Activated CD8-positive, alpha-beta memory T cell treated with anti-CD3 and anti-CD28 coated beads for 1 hour (primary cell): ENCODE measurements around the gene SUPT5H.
"Not testable (repeated sequence)": the region's sequence is repeated elsewhere in the genome, so short reads cannot be mapped to it uniquely, and the experiment has no call there.

Experiments
- DNase-seq, 2 donors: peaks; one replicate each; pipeline ENCODE4 v3.0.0-alpha.2; 2020; ENCODE audit warnings: low read depth in 1 of 2; ENCODE audit errors: extremely low read depth in 1 of 2

SUPT5H gene

GRCh38 chr19:39424934-39425333, 20.4 kb upstream of the SUPT5H start:
- no peak for DNase-seq

GRCh38 chr19:39425744-39426143, 19.6 kb upstream of the SUPT5H start:
- DNase-seq: no peak

GRCh38 chr19:39426170-39426569, 19.2 kb upstream of the SUPT5H start:
- DNase-seq: no peak

GRCh38 chr19:39427707-39428106, 17.7 kb upstream of the SUPT5H start:
- no peak for DNase-seq

GRCh38 chr19:39428283-39429112, 16.9 kb upstream of the SUPT5H start:
- DNase-seq: no peak

GRCh38 chr19:39430675-39431593, 14.4 kb upstream of the SUPT5H start:
- no peak for DNase-seq

GRCh38 chr19:39432677-39433025, 12.7 kb upstream of the SUPT5H start:
- DNase-seq: no peak

GRCh38 chr19:39433480-39434079, 11.8 kb upstream of the SUPT5H start:
- DNase-seq: no peak

GRCh38 chr19:39434123-39435076, 11.0 kb upstream of the SUPT5H start:
- no peak for DNase-seq

GRCh38 chr19:39435499-39436349, 9.7 kb upstream of the SUPT5H start, which contains the start of gene RPS16:
Gene RPS16, minus strand, starts transcription at chr19:39435949. Its CDS starts 54 bp downstream, at chr19:39435895.
- peak; percentile 97 to 98 for DNase-seq

- DNase-seq: no peak
Measured at GRCh38 chr19:39436350-39436716, 9.0 kb upstream of the SUPT5H start.

- no peak for DNase-seq
Measured at GRCh38 chr19:39438270-39438934, 7.0 kb upstream of the SUPT5H start.

- DNase-seq: no peak
Measured at GRCh38 chr19:39444598-39445195, 685 bp upstream of the SUPT5H start.

GRCh38 chr19:39446365-39447084, 1.1 kb downstream of the SUPT5H start:
- DNase-seq: no peak

- DNase-seq: no peak
Measured at GRCh38 chr19:39448271-39448670, 2.9 kb downstream of the SUPT5H start.

- DNase-seq: no peak
Measured at GRCh38 chr19:39449116-39449797, 3.9 kb downstream of the SUPT5H start.

- not testable (repeated sequence) for DNase-seq
Measured at GRCh38 chr19:39451257-39451656, 5.9 kb downstream of the SUPT5H start.
